ENCODE measurements around the gene CASQ1.

CASQ1 gene

DNA sequence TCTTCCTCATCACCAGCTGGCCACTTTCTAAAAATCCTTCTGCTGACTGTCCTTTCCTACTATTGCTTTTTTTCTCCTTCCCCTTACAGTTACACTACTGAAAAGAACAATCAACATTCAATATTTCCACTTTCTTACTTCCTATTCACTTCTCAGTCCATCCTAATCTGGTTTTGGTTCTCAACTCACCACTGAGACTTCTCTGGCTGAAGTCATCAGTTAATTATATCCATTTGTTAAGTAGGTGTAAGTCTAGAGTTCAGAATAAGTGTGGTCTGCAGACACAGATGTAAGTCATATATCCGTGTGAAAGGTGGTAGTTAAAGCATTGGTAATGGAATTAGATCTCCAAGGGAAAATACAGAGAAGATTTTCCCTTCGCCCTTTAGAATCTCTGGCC lies 36.2 kb downstream of the CASQ1 start:
- TF ChIP-seq, protein P1, sequence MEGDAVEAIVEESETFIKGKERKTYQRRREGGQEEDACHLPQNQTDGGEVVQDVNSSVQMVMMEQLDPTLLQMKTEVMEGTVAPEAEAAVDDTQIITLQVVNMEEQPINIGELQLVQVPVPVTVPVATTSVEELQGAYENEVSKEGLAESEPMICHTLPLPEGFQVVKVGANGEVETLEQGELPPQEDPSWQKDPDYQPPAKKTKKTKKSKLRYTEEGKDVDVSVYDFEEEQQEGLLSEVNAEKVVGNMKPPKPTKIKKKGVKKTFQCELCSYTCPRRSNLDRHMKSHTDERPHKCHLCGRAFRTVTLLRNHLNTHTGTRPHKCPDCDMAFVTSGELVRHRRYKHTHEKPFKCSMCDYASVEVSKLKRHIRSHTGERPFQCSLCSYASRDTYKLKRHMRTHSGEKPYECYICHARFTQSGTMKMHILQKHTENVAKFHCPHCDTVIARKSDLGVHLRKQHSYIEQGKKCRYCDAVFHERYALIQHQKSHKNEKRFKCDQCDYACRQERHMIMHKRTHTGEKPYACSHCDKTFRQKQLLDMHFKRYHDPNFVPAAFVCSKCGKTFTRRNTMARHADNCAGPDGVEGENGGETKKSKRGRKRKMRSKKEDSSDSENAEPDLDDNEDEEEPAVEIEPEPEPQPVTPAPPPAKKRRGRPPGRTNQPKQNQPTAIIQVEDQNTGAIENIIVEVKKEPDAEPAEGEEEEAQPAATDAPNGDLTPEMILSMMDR (conservative IDR thresholded peaks at IDR 0.05) = no peak
- no peak for TF ChIP-seq ZFX (IDR thresholded peaks at IDR 0.05)
- H3K27ac ChIP-seq = no peak overlapping the region

DNA sequence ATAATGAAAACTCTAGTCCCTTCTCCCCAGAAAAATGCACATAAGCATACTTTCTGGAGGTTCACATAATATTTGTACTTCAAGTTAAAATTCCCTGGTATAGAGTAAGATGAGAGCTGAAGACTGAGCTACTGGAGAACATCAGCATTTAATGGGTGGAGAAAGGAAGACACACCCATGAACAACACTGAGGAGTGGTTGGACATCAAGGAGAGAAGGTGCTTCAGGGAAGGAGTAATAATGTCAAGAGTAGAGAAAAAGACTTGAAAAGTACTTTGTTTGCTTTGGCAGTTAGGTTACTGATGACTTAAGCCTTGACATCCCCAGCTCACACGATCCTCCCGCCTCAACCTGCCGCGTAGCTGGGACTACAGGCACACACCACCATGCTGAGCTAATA lies 36.7 kb downstream of the CASQ1 start:
- no peak overlapping the region for H3K27ac ChIP-seq
- TF ChIP-seq ZFX (IDR thresholded peaks at IDR 0.05) = no peak

DNA sequence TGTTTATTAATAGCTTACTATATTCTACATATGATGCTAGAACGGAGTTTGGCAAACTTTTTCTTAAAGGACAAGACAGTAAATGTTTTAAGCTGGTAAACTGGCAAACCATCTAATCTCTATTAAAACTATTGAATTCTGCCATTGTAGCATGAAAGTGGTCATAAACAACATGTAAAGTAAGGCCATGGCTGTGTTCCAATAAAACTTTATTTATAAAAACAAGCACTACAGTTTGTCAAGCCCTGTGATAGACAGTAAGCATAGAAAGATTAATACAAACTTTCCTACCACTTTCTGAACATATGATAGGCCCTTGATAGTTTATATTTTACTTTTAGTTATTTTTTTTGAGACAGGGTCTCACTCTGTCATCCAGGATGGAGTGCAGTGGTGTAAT lies 37.2 kb downstream of the CASQ1 start:
- TF ChIP-seq, protein P1 (conservative IDR thresholded peaks at IDR 0.05) = no peak
- TF ChIP-seq ZFX (IDR thresholded peaks at IDR 0.05) = no peak
- no peak overlapping the region for H3K27ac ChIP-seq

DNA sequence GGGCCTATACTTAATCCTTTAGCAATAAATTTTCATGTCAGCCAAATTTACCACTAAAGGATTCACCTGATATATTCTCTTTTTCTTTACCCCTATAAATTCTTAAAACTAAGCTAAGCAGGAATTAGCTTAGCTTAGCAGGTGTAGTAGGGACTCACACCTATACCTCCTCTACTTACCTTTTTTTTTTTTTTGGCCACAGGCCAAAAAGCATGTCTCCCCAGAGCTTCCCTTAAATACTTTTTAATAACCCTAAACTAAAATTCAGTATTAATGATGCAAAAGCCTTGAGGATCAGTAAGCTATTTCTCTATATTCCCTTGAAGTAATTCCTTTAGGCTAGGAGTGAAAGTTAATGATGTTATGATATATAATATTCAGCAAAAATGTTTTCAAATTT lies 38.1 kb downstream of the CASQ1 start:
- no peak overlapping the region for H3K27ac ChIP-seq
- TF ChIP-seq ZFX (IDR thresholded peaks at IDR 0.05) = no peak
- TF ChIP-seq, protein P1 (conservative IDR thresholded peaks at IDR 0.05) = no peak

DNA sequence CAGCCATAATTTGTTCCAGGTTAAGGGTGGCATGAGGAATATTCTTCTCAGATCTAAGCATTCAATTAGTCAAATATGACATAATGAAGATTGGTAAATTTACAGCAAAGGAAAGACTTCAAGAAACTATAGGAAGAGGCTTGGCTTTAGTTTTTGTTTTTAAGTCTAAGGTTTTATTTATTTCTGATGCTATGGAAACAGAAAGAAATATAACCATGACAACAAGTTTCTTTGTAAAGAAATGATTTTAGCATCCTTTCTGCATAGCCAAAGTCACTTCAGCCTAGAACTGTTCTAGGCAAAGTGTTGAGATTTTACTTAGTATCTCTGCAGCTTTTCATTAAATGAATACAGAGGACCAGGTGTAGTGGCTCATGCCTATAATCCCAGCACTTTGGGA lies 42.5 kb downstream of the CASQ1 start:
- no peak for TF ChIP-seq ZFX (IDR thresholded peaks at IDR 0.05)
- TF ChIP-seq, protein P1 (conservative IDR thresholded peaks at IDR 0.05) = no peak
- no peak overlapping the region for H3K27ac ChIP-seq

DNA sequence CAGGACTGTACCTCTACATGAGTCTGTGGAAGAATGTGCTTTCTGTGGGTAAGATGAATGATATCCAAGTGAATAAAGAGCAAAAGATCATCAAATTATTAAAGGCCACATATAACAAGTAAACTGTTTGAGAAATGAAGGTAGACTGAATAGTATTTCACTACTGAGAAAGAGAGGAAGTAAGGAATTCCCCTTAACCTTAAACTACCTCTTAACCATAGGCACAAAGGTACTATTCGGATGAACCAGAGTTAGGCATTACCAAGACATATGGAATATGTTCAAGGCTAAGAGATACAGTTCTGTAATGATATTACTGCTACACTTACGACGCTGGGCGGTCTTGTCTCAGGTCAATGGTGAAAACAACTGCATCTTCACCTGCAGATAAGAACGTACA lies 46.4 kb downstream of the CASQ1 start:
- H3K27ac ChIP-seq = no peak overlapping the region
- no peak for TF ChIP-seq ZFX (IDR thresholded peaks at IDR 0.05)
- TF ChIP-seq, protein P1 (conservative IDR thresholded peaks at IDR 0.05) = no peak

DNA sequence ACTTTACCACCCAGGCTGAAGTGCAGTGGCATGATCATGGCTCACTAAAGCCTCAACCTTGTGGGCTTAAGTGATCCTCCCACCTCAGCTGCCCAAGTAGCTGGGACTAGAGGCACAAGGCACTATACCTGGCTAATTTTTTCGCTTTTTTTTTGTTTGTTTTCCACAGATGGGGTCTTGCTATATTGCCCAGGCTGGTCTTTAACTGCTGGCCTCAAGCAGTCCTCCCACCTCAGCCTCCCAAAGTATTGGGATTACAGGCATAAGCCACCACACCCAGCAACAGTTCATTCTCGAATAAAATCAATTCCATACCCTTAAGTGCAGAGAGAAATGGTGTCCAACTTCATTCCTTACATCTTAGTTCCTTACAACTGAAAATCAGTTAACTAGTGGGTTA lies 47.2 kb downstream of the CASQ1 start:
- no peak for TF ChIP-seq ZFX (IDR thresholded peaks at IDR 0.05)
- TF ChIP-seq, protein P1 (conservative IDR thresholded peaks at IDR 0.05) = no peak
- no peak overlapping the region for H3K27ac ChIP-seq

DNA sequence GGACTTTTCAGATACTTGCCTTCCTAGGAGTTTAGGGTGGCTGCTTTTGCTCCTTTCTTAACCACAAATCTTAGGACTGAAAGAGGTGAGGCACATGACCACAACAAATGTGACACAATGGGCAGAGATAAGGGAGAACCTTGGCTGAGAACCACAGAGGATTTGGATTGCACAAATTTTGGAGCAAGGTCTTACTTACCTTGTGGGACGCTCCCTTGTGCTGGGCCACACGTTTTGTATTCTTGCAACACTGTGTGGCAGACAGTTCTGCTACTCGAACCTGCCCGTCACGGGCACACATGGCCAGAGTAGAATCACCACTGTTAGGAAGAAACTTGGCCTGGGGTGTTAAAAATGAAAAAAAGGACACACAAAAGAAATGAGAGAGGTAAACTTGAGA lies 48.0 kb downstream of the CASQ1 start:
- no peak overlapping the region for H3K27ac ChIP-seq
- TF ChIP-seq, protein P1 (conservative IDR thresholded peaks at IDR 0.05) = no peak
- TF ChIP-seq ZFX (IDR thresholded peaks at IDR 0.05) = no peak

Measured in C4-2B (cell line).